ENCODE results near the gene FLNB.

The FLNB gene

GRCh38 chr3:58005669-58006068 lies 2.6 kb upstream of the FLNB start:
- DNase-seq (ENCODE audit: insufficient read length, low spot score) (no peak), FAIRE-seq (no peak)
- TF ChIP-seq SPI1 (IDR thresholded peaks at IDR 0.05; ENCODE audit: low read depth, low read length) (no peak), TAF1 (IDR thresholded peaks at IDR 0.05; ENCODE audit: low read depth, low read length) (no peak), PAX5 (IDR thresholded peaks at IDR 0.05; ENCODE audit: insufficient read depth, low read length, severe bottlenecking) (no peak)

GRCh38 chr3:58006661-58007060 lies 1.6 kb upstream of the FLNB start:
- TF ChIP-seq POLR2AphosphoS5 (IDR thresholded peaks at IDR 0.05; ENCODE audit: low read depth, low read length) = no peak
- TF ChIP-seq TAF1 (IDR thresholded peaks at IDR 0.05; ENCODE audit: low read depth, low read length) = no peak
- TF ChIP-seq PAX5 (IDR thresholded peaks at IDR 0.05; ENCODE audit: insufficient read depth, low read length, severe bottlenecking) = no peak
- TF ChIP-seq SPI1 (IDR thresholded peaks at IDR 0.05; ENCODE audit: low read depth, low read length) = no peak
- no peak for TF ChIP-seq POLR2A (IDR thresholded peaks at IDR 0.05; ENCODE audit: low read depth, low read length)
- no peak for TF ChIP-seq POU2F2 (IDR thresholded peaks at IDR 0.05; ENCODE audit: low read depth, low read length)
- DNase-seq (ENCODE audit: insufficient read length, low spot score) = no peak
- FAIRE-seq = no peak

- DNase-seq (ENCODE audit: insufficient read length, low spot score) = peak; percentile 49
- FAIRE-seq = no peak
- TF ChIP-seq POU2F2 (IDR thresholded peaks at IDR 0.05; ENCODE audit: low read depth, low read length) = no peak
- no peak for TF ChIP-seq SPI1 (IDR thresholded peaks at IDR 0.05; ENCODE audit: low read depth, low read length)
- TF ChIP-seq POLR2AphosphoS5 (IDR thresholded peaks at IDR 0.05; ENCODE audit: low read depth, low read length) = no peak
- no peak for TF ChIP-seq PAX5 (IDR thresholded peaks at IDR 0.05; ENCODE audit: insufficient read depth, low read length, severe bottlenecking)
- no peak for TF ChIP-seq TAF1 (IDR thresholded peaks at IDR 0.05; ENCODE audit: low read depth, low read length)
- TF ChIP-seq POLR2A (IDR thresholded peaks at IDR 0.05; ENCODE audit: low read depth, low read length) = no peak
Observed at GRCh38 chr3:58009026-58009748, 965 bp downstream of the FLNB start.

- DNase-seq (ENCODE audit: insufficient read length, low spot score) (no peak), FAIRE-seq (peak; percentile 59)
- TF ChIP-seq POLR2AphosphoS5 (IDR thresholded peaks at IDR 0.05; ENCODE audit: low read depth, low read length) (no peak), POLR2A (IDR thresholded peaks at IDR 0.05; ENCODE audit: low read depth, low read length) (no peak), SPI1 (IDR thresholded peaks at IDR 0.05; ENCODE audit: low read depth, low read length) (no peak), PAX5 (IDR thresholded peaks at IDR 0.05; ENCODE audit: insufficient read depth, low read length, severe bottlenecking) (no peak), POU2F2 (IDR thresholded peaks at IDR 0.05; ENCODE audit: low read depth, low read length) (no peak), TAF1 (IDR thresholded peaks at IDR 0.05; ENCODE audit: low read depth, low read length) (no peak)
Observed at GRCh38 chr3:58009749-58010535, 1.7 kb downstream of the FLNB start.

GRCh38 chr3:58010562-58010961 lies 2.3 kb downstream of the FLNB start:
- DNase-seq (ENCODE audit: insufficient read length, low spot score) (no peak), FAIRE-seq (no peak)

GRCh38 chr3:58011580-58011979 lies 3.4 kb downstream of the FLNB start:
- TF ChIP-seq POLR2AphosphoS5 (IDR thresholded peaks at IDR 0.05; ENCODE audit: low read depth, low read length) (no peak), SPI1 (IDR thresholded peaks at IDR 0.05; ENCODE audit: low read depth, low read length) (no peak), PAX5 (IDR thresholded peaks at IDR 0.05; ENCODE audit: insufficient read depth, low read length, severe bottlenecking) (no peak), POLR2A (IDR thresholded peaks at IDR 0.05; ENCODE audit: low read depth, low read length) (no peak), POU2F2 (IDR thresholded peaks at IDR 0.05; ENCODE audit: low read depth, low read length) (no peak), TAF1 (IDR thresholded peaks at IDR 0.05; ENCODE audit: low read depth, low read length) (no peak)
- FAIRE-seq (no peak), DNase-seq (ENCODE audit: insufficient read length, low spot score) (no peak)

More at GRCh38 chr3:58010562-58010961, 2.3 kb downstream of the FLNB start:
- TF ChIP-seq POU2F2 (IDR thresholded peaks at IDR 0.05; ENCODE audit: low read depth, low read length) (no peak), SPI1 (IDR thresholded peaks at IDR 0.05; ENCODE audit: low read depth, low read length) (no peak), PAX5 (IDR thresholded peaks at IDR 0.05; ENCODE audit: insufficient read depth, low read length, severe bottlenecking) (no peak), POLR2AphosphoS5 (IDR thresholded peaks at IDR 0.05; ENCODE audit: low read depth, low read length) (no peak), POLR2A (IDR thresholded peaks at IDR 0.05; ENCODE audit: low read depth, low read length) (no peak), TAF1 (IDR thresholded peaks at IDR 0.05; ENCODE audit: low read depth, low read length) (no peak)

GRCh38 chr3:58012302-58012701 lies 4.1 kb downstream of the FLNB start:
- no peak for TF ChIP-seq POU2F2 (IDR thresholded peaks at IDR 0.05; ENCODE audit: low read depth, low read length)
- no peak for FAIRE-seq
- no peak for DNase-seq (ENCODE audit: insufficient read length, low spot score)

GRCh38 chr3:58013099-58013498 lies 4.9 kb downstream of the FLNB start:
- DNase-seq (ENCODE audit: insufficient read length, low spot score) (no peak), FAIRE-seq (no peak)
- TF ChIP-seq TAF1 (IDR thresholded peaks at IDR 0.05; ENCODE audit: low read depth, low read length) (no peak), POLR2AphosphoS5 (IDR thresholded peaks at IDR 0.05; ENCODE audit: low read depth, low read length) (no peak), POU2F2 (IDR thresholded peaks at IDR 0.05; ENCODE audit: low read depth, low read length) (no peak), SPI1 (IDR thresholded peaks at IDR 0.05; ENCODE audit: low read depth, low read length) (no peak), PAX5 (IDR thresholded peaks at IDR 0.05; ENCODE audit: insufficient read depth, low read length, severe bottlenecking) (no peak), POLR2A (IDR thresholded peaks at IDR 0.05; ENCODE audit: low read depth, low read length) (no peak)

- FAIRE-seq = no peak
- DNase-seq (ENCODE audit: insufficient read length, low spot score) = no peak
Observed at GRCh38 chr3:58013973-58014649, 5.9 kb downstream of the FLNB start.

More at GRCh38 chr3:58013973-58014649, 5.9 kb downstream of the FLNB start:
- TF ChIP-seq PAX5 (IDR thresholded peaks at IDR 0.05; ENCODE audit: insufficient read depth, low read length, severe bottlenecking) = no peak
- no peak for TF ChIP-seq POLR2A (IDR thresholded peaks at IDR 0.05; ENCODE audit: low read depth, low read length)
- no peak for TF ChIP-seq SPI1 (IDR thresholded peaks at IDR 0.05; ENCODE audit: low read depth, low read length)

Data from GM12891 (cell line).